IMR-90 (cell line): Measurements from ENCODE around the gene MKRN2OS. TPM values are rescaled to one million over a fixed set of nuclear protein-coding genes. Genes with fewer than 3 reads are reported as not detected.

Experiments used
- ATAC-seq: fragments of 200-7000 bp; cut with Tn5 transposase; 2 replicates; pipeline ENCODE4 v1.9.1; 2020; ENCODE audit warnings: low read depth, mild to moderate bottlenecking, moderate library complexity
- BruUV-seq: library from RNA; stranded (reverse); fragments of 400-500 nt; replicated peaks from 2 replicates; lab custom pipeline; 2021; lab: Mats Ljungman, UMichigan
- CTCF ChIA-PET: fragments of 300-600 bp; formaldehyde crosslinking; extraction: SDS; loops from one replicate; lab custom pipeline; 2021; ENCODE audit warnings: antibody characterized with exemption; lab: Yijun Ruan, JAX
- POLR2A ChIA-PET: fragments of 300-600 bp; sonication (Branson Sonifier 250); formaldehyde crosslinking; loops from one replicate; lab custom pipeline; 2022; ENCODE audit warnings: antibody characterized with exemption; ENCODE audit not compliant: unreplicated experiment; lab: Charles Lee
- DNase-seq: peaks from one replicate; pipeline ENCODE4 v3.0.0; 2013
- H2AFZ ChIP-seq: replicated peaks from 2 replicates; pipeline ENCODE3; 2013; ENCODE audit warnings: low read length, mild to moderate bottlenecking; ENCODE audit not compliant: poor library complexity
- H2AK5ac ChIP-seq: 2 replicates; pipeline ENCODE4 v1.6.1; 2013; ENCODE audit warnings: low read depth, low read length, inconsistent platforms
- H2AK9ac ChIP-seq: replicated peaks from 2 replicates; pipeline ENCODE3; 2013; ENCODE audit warnings: mild to moderate bottlenecking, low read depth, low read length, moderate library complexity; ENCODE audit not compliant: poor library complexity
- H2BK120ac ChIP-seq: 2 replicates; pipeline ENCODE4 v1.6.1; 2013; ENCODE audit warnings: low read depth, low read length, inconsistent platforms
- H2BK15ac ChIP-seq: 3 replicates; pipeline ENCODE4 v1.6.1; 2013; ENCODE audit warnings: low read depth, low read length, inconsistent platforms
- H2BK20ac ChIP-seq: 2 replicates; pipeline ENCODE4 v1.6.1; 2013; ENCODE audit warnings: low read depth, mild to moderate bottlenecking, inconsistent platforms, low read length, moderate library complexity
- H2BK5ac ChIP-seq: 2 replicates; pipeline ENCODE4 v1.6.1; 2013; ENCODE audit warnings: mild to moderate bottlenecking, low read depth, low read length, inconsistent platforms; ENCODE audit not compliant: poor library complexity, severe bottlenecking
- H3K14ac ChIP-seq: replicated peaks from 2 replicates; pipeline ENCODE4 v1.6.1; 2013; ENCODE audit warnings: low read depth, low read length, inconsistent platforms
- H3K18ac ChIP-seq: 2 replicates; pipeline ENCODE4 v1.6.1; 2013; ENCODE audit warnings: low read depth, low read length, control low read depth
- H3K23ac ChIP-seq: 2 replicates; pipeline ENCODE4 v1.6.1; 2013; ENCODE audit warnings: low read depth, low read length, inconsistent platforms
- H3K27ac ChIP-seq: 2 replicates; pipeline ENCODE4 v1.5.1; 2013; ENCODE audit warnings: mild to moderate bottlenecking, control low read depth, low read length; ENCODE audit not compliant: insufficient read depth
- H3K27me3 ChIP-seq: 2 replicates; pipeline ENCODE4 v1.6.1; 2013; ENCODE audit warnings: low read length; ENCODE audit not compliant: control insufficient read depth, insufficient read depth
- H3K36me3 ChIP-seq: 2 replicates; pipeline ENCODE4 v1.6.1; 2013; ENCODE audit warnings: low read length, mixed read lengths; ENCODE audit not compliant: control insufficient read depth, insufficient read depth
- H3K4ac ChIP-seq: 2 replicates; pipeline ENCODE4 v1.6.1; 2013; ENCODE audit warnings: low read depth, low read length, inconsistent platforms
- H3K4me1 ChIP-seq: 2 replicates; pipeline ENCODE4 v1.6.1; 2013; ENCODE audit warnings: low read length, mixed read lengths; ENCODE audit not compliant: control insufficient read depth, insufficient read depth
- H3K4me2 ChIP-seq: 2 replicates; pipeline ENCODE4 v1.6.1; 2013; ENCODE audit warnings: low read depth, mild to moderate bottlenecking, control low read depth, low read length, moderate library complexity
- H3K4me3 ChIP-seq: 2 replicates; pipeline ENCODE4 v1.5.1; 2013; ENCODE audit warnings: low read depth, mild to moderate bottlenecking, control low read depth, low read length, moderate library complexity; ENCODE audit not compliant: insufficient read depth
- H3K56ac ChIP-seq: 2 replicates; pipeline ENCODE4 v1.6.1; 2013; ENCODE audit warnings: low read length, inconsistent platforms; ENCODE audit not compliant: insufficient read depth; ENCODE audit errors: extremely low read depth
- H3K79me1 ChIP-seq, 2 experiments: 2 replicates each; pipeline ENCODE4 v1.6.1; 2013; ENCODE audit warnings: low read length in 2 of 2, inconsistent platforms in 1 of 2, low read depth in 1 of 2
- H3K9ac ChIP-seq: 2 replicates; pipeline ENCODE4 v1.6.1; 2013; ENCODE audit warnings: low read depth, low read length, control low read depth
- H3K9me1 ChIP-seq: 2 replicates; pipeline ENCODE4 v1.6.1; 2013; ENCODE audit warnings: low read length, inconsistent platforms; ENCODE audit not compliant: insufficient read depth
- H3K9me3 ChIP-seq: 2 replicates; pipeline ENCODE4 v1.6.1; 2013; ENCODE audit warnings: low read length; ENCODE audit not compliant: control insufficient read depth, insufficient read depth
- H4K20me1 ChIP-seq: 2 replicates; pipeline ENCODE4 v1.6.1; 2013; ENCODE audit warnings: low read length, inconsistent platforms; ENCODE audit not compliant: insufficient read depth
- H4K5ac ChIP-seq: 2 replicates; pipeline ENCODE4 v1.6.1; 2013; ENCODE audit warnings: mild to moderate bottlenecking, low read depth, low read length, control low read depth
- H4K8ac ChIP-seq, 2 experiments: 2 replicates each; pipeline ENCODE4 v1.6.1; 2013; ENCODE audit warnings: low read depth in 2 of 2, low read length in 2 of 2, control low read depth in 1 of 2, inconsistent platforms in 1 of 2
- H4K91ac ChIP-seq: 2 replicates; pipeline ENCODE4 v1.6.1; 2013; ENCODE audit warnings: low read depth, low read length, inconsistent platforms; ENCODE audit not compliant: insufficient read depth
- CHD1 ChIP-seq: IDR thresholded peaks from 2 replicates; pipeline ENCODE4 v1.6.1; 2012; ENCODE audit warnings: low read depth, low read length, improper control_type of control experiment
- NFE2L2 ChIP-seq: fragments of 150-350 bp; IDR thresholded peaks from 2 replicates; pipeline ENCODE4 v1.6.1; 2016; ENCODE audit warnings: low read depth, mild to moderate bottlenecking, low read length
- POLR2A ChIP-seq: IDR thresholded peaks from 2 replicates; pipeline ENCODE4 v1.6.1; 2012; ENCODE audit warnings: mild to moderate bottlenecking, low read depth, low read length
- WGBS, 2 experiments: methylation state at CpG; one replicate each; pipeline versions ENCODE4 v1.1.5 to v1.1.7; 2013; ENCODE audit warnings: missing lambda C conversion rate in 2 of 2; ENCODE audit not compliant: insufficient read length in 1 of 2; ENCODE audit errors: extremely low coverage in 2 of 2; 5-methylcytosine and 5-hydroxymethylcytosine counted together
- dilution Hi-C: fragments of 300-500 bp; cut with HindIII; formaldehyde crosslinking; loops from one replicate; pipeline ENCODE4 v1.14.3; 2018; ENCODE audit warnings: low sequenced_read_pairs; ENCODE audit not compliant: unreplicated experiment
- in situ Hi-C: fragments of 300-500 bp; cut with MboI; formaldehyde crosslinking; loops from 3 replicates; pipeline ENCODE4 v1.14.3; 2019; ENCODE audit warnings: low sequenced_read_pairs, inconsistent platforms, mixed read lengths
- intact Hi-C: fragments of 100-400 bp; cut with micrococcal nuclease; formaldehyde crosslinking; loops from 2 replicates; pipeline ENCODE4 v1.10.0; 2022
- polyA plus RNA-seq, 3 experiments: library from polyadenylated mRNA; depleted of rRNA; stranded (reverse); fragments of >200 nt; gene quantifications; 2 replicates each; pipeline ENCODE4 v1.2.3, GENCODE V29; 2012; ENCODE audit warnings: low replicate concordance in 1 of 3
- total RNA-seq: library from RNA; depleted of rRNA; stranded (reverse); fragments of >200 nt; gene quantifications from 2 replicates; pipeline ENCODE4 v1.2.3, GENCODE V29; 2012

The MKRN2OS gene
- total and polyA plus RNA-seq, 2 of the 4 experiments (the other 2 are of a cell fraction): not detected

DNA sequence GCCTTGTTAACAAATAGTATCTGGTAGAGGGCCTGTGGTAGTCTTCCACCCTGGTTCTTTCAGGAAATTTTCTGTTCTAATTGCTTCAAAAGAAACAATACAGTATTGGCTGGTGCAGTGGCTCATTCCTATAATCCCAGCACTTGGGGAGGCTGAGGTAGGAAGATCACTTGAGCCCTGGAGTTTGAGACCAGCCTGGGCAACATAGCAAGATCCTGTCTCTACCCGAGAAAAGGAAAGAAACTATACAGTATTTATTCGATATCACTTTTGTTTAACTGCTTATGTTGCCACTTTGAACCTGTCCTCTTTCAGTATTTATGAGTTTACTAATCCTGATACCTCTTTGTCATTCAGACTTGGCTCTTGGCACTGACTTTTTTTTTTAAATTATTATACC, 16.1 kb upstream of the MKRN2OS start:
- H3K36me3 ChIP-seq: no peaks in the 10 kb centered on the region
- DNase-seq: no peak
- no peak overlapping the region for H2BK15ac ChIP-seq
- CTCF ChIA-PET: no interaction called here
- intact Hi-C loops: no loop called here
- no peak overlapping the region for H2BK20ac ChIP-seq
- peaks cover 6 to 68% of the 10 kb centered on the region in 2 experiments; a peak in 3 of 4 replicates for H3K79me1 ChIP-seq
- no CpG with 5 or more reads among the region's 2 CpGs for WGBS, 2 experiments
- H3K4me3 ChIP-seq: no peak overlapping the region
- no peak overlapping the region for H2AFZ ChIP-seq
- BruUV-seq: no TSS peak
- in situ Hi-C loops: no loop called here
- POLR2A ChIA-PET: no interaction called here
- peaks cover 10% of the 10 kb centered on the region for H3K4me1 ChIP-seq
- no peak for ATAC-seq
- no peak overlapping the region for H3K4ac ChIP-seq
- no peak overlapping the region for H2BK5ac ChIP-seq
- no peak overlapping the region for H3K27ac ChIP-seq
- H3K27me3 ChIP-seq: no peaks in the 10 kb centered on the region
- no peak overlapping the region for H3K14ac ChIP-seq
- H3K4me2 ChIP-seq: no peak overlapping the region
- no peak overlapping the region for H4K8ac ChIP-seq
- H4K5ac ChIP-seq: no peak overlapping the region
- H3K23ac ChIP-seq: no peak overlapping the region
- H4K20me1 ChIP-seq: peaks cover 80% of the 10 kb centered on the region
- H3K18ac ChIP-seq: no peak overlapping the region
- TF ChIP-seq CHD1 (no peak), NFE2L2 (no peak), POLR2A (no peak)
- no peak overlapping the region for H2AK5ac ChIP-seq
- H2AK9ac ChIP-seq: no peak overlapping the region
- dilution Hi-C loops: no loop called here
- no peak overlapping the region for H3K9ac ChIP-seq
- H3K9me1 ChIP-seq: peaks cover 15% of the 10 kb centered on the region
- H2BK120ac ChIP-seq: no peak overlapping the region
- H3K9me3 ChIP-seq: peaks cover 2% of the 10 kb centered on the region; the same call in 1 of the 2 replicates
- no peak overlapping the region for H3K56ac ChIP-seq
- no peak overlapping the region for H4K91ac ChIP-seq
